Measurements from ENCODE around the gene WDR70. TPM values are rescaled to one million over a fixed set of nuclear protein-coding genes. Genes with fewer than 3 reads are reported as not detected.

Gene WDR70
- total RNA-seq, 1 experiment from 2014 or later: 55.2 TPM

GRCh38 chr5:37727238-37727637 lies 348.1 kb downstream of the WDR70 start:
- H3K9me3 ChIP-seq (ENCODE audit: low read depth, low read length, poor library complexity, severe bottlenecking): no peaks in the 10 kb centered on the region
- DNase-seq (ENCODE audit: low spot score): no peak
- no peak overlapping the region for H3K27ac ChIP-seq (ENCODE audit: low read depth, low read length, poor library complexity, severe bottlenecking)
- TF ChIP-seq EZH2 (IDR thresholded peaks at IDR 0.05; ENCODE audit: borderline replicate concordance, low read depth, low read length, poor library complexity, severe bottlenecking): no peak
- TF ChIP-seq CTCF (conservative IDR thresholded peaks at IDR 0.05; ENCODE audit: low read depth, low read length): no peak
- POLR2A ChIA-PET (ENCODE audit: low non-redundant PET): no interaction called here
- intact Hi-C loops (cut with micrococcal nuclease; ENCODE audit: unreplicated experiment): no loop called here
- peaks cover 31% of the 10 kb centered on the region for H3K4me1 ChIP-seq (ENCODE audit: insufficient read depth, low read length, poor library complexity, severe bottlenecking)
- H3K36me3 ChIP-seq (ENCODE audit: insufficient read depth, low read length, poor library complexity, severe bottlenecking): peaks cover 16% of the 10 kb centered on the region
- no TSS peak for BruUV-seq (replicated peaks)
- CTCF ChIA-PET: no interaction called here
- no peaks in the 10 kb centered on the region for H3K27me3 ChIP-seq (replicated peaks; ENCODE audit: insufficient read depth, low read depth, low read length, poor library complexity)
- no peak overlapping the region for H3K4me3 ChIP-seq (ENCODE audit: low read depth, low read length, poor library complexity, severe bottlenecking)

DNA sequence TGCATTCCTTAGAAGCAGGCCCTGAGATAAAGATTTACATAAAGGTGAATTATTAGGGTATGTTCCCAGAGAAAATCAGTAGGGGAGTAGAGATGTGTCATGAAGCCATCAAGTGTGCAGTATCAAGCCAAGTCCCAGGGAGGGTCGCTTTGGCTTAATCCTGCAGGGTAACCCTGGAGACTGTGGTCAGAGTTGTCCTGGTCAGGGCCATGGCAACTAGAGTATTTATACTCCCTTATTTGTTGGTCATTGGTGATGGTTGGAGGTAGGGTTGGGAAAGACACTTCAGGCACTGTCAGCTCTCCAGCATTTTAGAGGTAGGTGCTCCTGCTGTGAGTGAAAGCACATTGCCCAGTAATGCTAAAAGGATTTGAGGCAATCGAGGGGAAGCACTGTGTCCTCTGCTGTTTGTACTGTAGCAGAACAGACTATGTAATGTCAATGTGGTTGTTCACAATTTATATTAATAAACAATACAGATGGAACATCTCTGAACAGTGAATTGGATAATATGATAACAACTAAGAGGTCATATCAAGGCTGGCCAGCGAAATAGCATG lies 351.9 kb downstream of the WDR70 start:
- peaks cover 16% of the 10 kb centered on the region for H3K36me3 ChIP-seq (ENCODE audit: insufficient read depth, low read length, poor library complexity, severe bottlenecking)
- H3K4me1 ChIP-seq (ENCODE audit: insufficient read depth, low read length, poor library complexity, severe bottlenecking): peaks cover 9% of the 10 kb centered on the region
- no peak overlapping the region for H3K4me3 ChIP-seq (ENCODE audit: low read depth, low read length, poor library complexity, severe bottlenecking)
- no peak for TF ChIP-seq EZH2 (IDR thresholded peaks at IDR 0.05; ENCODE audit: borderline replicate concordance, low read depth, low read length, poor library complexity, severe bottlenecking)
- no peak for TF ChIP-seq CTCF (conservative IDR thresholded peaks at IDR 0.05; ENCODE audit: low read depth, low read length)
- POLR2A ChIA-PET (ENCODE audit: low non-redundant PET): interaction anchor here (0.5 kb wide), 1 partner anchor 75 kb away, joined by 5 read pairs; no protein-coding TSS in a partner anchor
- H3K9me3 ChIP-seq (ENCODE audit: low read depth, low read length, poor library complexity, severe bottlenecking): no peaks in the 10 kb centered on the region
- CTCF ChIA-PET: no interaction called here
- H3K27me3 ChIP-seq (replicated peaks; ENCODE audit: insufficient read depth, low read depth, low read length, poor library complexity): no peaks in the 10 kb centered on the region
- H3K27ac ChIP-seq (ENCODE audit: low read depth, low read length, poor library complexity, severe bottlenecking): no peak overlapping the region
- DNase-seq (ENCODE audit: low spot score): no peak
- BruUV-seq (replicated peaks): no TSS peak
- intact Hi-C loops (cut with micrococcal nuclease; ENCODE audit: unreplicated experiment): no loop called here

DNA sequence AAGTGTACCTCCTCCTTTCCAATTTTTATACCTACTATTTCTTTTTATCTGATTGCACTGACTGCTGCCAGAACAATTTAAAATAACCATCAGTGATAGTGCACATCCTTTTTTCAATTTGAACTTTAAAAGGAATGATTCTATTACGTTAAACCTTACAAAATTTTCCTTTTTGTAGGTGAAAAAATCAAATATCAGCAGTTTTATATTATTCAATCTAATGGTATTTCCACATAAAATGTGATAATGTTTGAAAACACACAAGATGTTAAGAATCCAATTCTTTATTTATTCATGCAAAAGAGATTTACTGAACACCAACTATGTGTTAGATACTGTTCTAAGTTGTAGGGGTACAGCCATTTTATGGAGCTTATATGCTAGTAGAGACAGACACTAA lies 355.0 kb downstream of the WDR70 start:
- Histone ChIP-seq H3K4me3 (ENCODE audit: low read depth, low read length, poor library complexity, severe bottlenecking) (no peak overlapping the region), H3K27me3 (replicated peaks; ENCODE audit: insufficient read depth, low read depth, low read length, poor library complexity) (no peaks in the 10 kb centered on the region), H3K27ac (ENCODE audit: low read depth, low read length, poor library complexity, severe bottlenecking) (no peak overlapping the region), H3K36me3 (ENCODE audit: insufficient read depth, low read length, poor library complexity, severe bottlenecking) (no peaks in the 10 kb centered on the region), H3K9me3 (ENCODE audit: low read depth, low read length, poor library complexity, severe bottlenecking) (no peaks in the 10 kb centered on the region), H3K4me1 (ENCODE audit: insufficient read depth, low read length, poor library complexity, severe bottlenecking) (peaks cover 36% of the 10 kb centered on the region)
- POLR2A ChIA-PET (ENCODE audit: low non-redundant PET): no interaction called here
- BruUV-seq (replicated peaks): no TSS peak
- TF ChIP-seq EZH2 (IDR thresholded peaks at IDR 0.05; ENCODE audit: borderline replicate concordance, low read depth, low read length, poor library complexity, severe bottlenecking): no peak
- no peak for TF ChIP-seq CTCF (conservative IDR thresholded peaks at IDR 0.05; ENCODE audit: low read depth, low read length)
- CTCF ChIA-PET: no interaction called here
- intact Hi-C loops (cut with micrococcal nuclease; ENCODE audit: unreplicated experiment): no loop called here
- no peak for DNase-seq (ENCODE audit: low spot score)
